Activated CD8-positive, alpha-beta T cell treated with anti-CD3 and anti-CD28 coated beads, Interleukin-2, amount 10 ng/mL, durations not matched to agents 7 days and 5 days (primary cell): Measurements from ENCODE around the gene CHD5. TPM values are rescaled to one million over a fixed set of nuclear protein-coding genes. Genes with fewer than 3 reads are reported as not detected.
"Not testable (repeated sequence)": the region's sequence is repeated elsewhere in the genome, so short reads cannot be mapped to it uniquely, and the experiment has no call there.

Source experiments
- ATAC-seq: fragments of 150-1000 bp; cut with Tn5 transposase; one replicate; pipeline ENCODE4 v1.10.0; 2021; ENCODE audit warnings: moderate library complexity
- CTCF ChIA-PET: fragments of 350-600 bp; sonication (Branson Sonifier 250); formaldehyde crosslinking; loops from one replicate; lab custom pipeline; 2021; ENCODE audit warnings: antibody characterized with exemption; lab: Charles Lee
- POLR2A ChIA-PET: fragments of 350-600 bp; sonication (Branson Sonifier 250); formaldehyde crosslinking; loops from one replicate; lab custom pipeline; 2021; ENCODE audit warnings: antibody characterized with exemption; lab: Charles Lee
- DNase-seq: peaks from one replicate; pipeline ENCODE4 v3.0.0-alpha.2; 2020
- H3K27ac Mint-ChIP-seq: one replicate; pipeline ENCODE4 v1.8.0; 2021; ENCODE audit warnings: mild to moderate bottlenecking, mixed read lengths
- H3K27me3 Mint-ChIP-seq: one replicate; pipeline ENCODE4 v1.8.0; 2021; ENCODE audit warnings: low read depth, mixed read lengths
- H3K36me3 Mint-ChIP-seq: one replicate; pipeline ENCODE4 v1.8.0; 2021; ENCODE audit warnings: low read depth, mixed read lengths
- H3K4me1 Mint-ChIP-seq: one replicate; pipeline ENCODE4 v1.8.0; 2021; ENCODE audit warnings: low read depth, mixed read lengths
- H3K4me3 Mint-ChIP-seq: one replicate; pipeline ENCODE4 v1.8.0; 2021; ENCODE audit warnings: mild to moderate bottlenecking, mixed read lengths
- H3K9me3 Mint-ChIP-seq: one replicate; pipeline ENCODE4 v1.8.0; 2022; ENCODE audit warnings: mixed read lengths; ENCODE audit not compliant: insufficient read depth
- total RNA-seq, 2 experiments: library from RNA; stranded (reverse); gene quantifications; one replicate each; pipeline ENCODE4 v1.2.3, GENCODE V29; 2021

CHD5 gene
- total RNA-seq, 2 experiments from 2014 or later: 0.23 to 0.47 TPM

DNA sequence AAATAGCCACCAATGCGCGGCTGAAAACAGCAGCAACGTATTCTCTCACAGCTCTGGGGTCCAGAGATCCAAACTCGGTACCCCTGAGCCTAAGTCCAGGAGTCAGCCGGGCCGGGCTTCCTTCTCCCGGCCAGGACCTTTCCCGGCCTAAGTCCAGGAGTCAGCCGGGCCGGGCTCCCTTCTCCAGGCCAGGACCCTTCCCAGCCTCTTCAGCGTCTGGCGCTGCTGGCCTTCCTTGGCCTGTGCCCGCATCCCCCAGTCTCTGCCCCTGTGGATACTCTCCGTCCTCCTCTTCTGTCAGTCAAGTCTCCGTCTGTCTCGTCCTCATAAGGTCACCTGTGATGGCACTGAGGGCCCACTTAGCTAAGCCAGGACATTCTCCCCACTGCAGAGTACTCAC lies 102.2 kb downstream of the CHD5 start:
- Mint-ChIP-seq H3K27me3 (no peaks in the 10 kb centered on the region), H3K27ac (no peak overlapping the region), H3K9me3 (no peaks in the 10 kb centered on the region), H3K4me1 (no peaks in the 10 kb centered on the region), H3K36me3 (peaks cover 72% of the 10 kb centered on the region), H3K4me3 (no peak overlapping the region)
- DNase-seq (no peak), ATAC-seq (no peak)
- ChIA-PET CTCF (interaction anchor here (1.6 kb wide), 1 partner anchor 10 kb away, joined by 3 read pairs; no protein-coding TSS in a partner anchor), POLR2A (no interaction called here)

DNA sequence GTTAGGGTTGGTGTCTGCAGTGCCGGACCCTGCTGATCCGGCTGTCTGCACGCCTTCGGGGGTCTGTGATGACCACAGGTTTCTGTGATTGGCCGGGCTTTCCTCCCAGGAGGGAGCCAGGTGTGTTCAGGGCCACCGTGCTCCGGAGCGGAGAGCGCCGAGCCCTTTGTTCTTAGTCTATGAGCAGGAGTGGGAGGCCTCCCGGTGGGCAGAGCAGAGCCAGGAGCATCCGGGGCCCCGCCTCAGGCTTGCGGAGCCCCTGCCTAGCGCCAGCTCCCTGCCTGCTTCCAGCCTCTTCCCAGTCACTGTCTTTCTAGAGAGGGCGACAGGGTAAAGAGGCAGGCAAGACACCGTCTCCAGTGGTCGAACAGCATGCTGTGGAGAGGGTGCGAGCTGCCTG lies 102.6 kb downstream of the CHD5 start:
- H3K36me3 Mint-ChIP-seq: peaks cover 69% of the 10 kb centered on the region

DNA sequence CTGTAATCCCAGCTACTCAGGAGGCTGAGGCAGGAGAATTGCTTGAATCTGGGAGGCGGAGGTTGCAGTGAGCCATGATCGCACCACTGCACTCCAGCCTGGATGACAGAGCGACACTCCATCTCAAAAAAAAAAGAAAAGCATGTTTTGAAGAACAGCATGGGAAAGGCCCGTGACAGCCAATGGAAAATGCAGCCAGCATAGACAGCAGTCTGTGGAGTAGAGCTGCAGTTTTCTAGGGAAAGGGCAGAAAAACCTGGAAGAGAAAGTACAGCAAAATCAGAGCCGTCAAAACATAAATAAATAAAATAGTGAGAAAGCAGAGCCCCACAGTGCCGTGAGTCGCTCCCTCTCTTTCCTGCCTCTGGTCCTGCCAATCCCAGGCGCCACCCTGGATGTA lies 103.1 kb downstream of the CHD5 start:
- not testable (repeated sequence) for H3K9me3 Mint-ChIP-seq, H3K4me3 Mint-ChIP-seq, H3K4me1 Mint-ChIP-seq, H3K27ac Mint-ChIP-seq, ATAC-seq, DNase-seq, H3K27me3 Mint-ChIP-seq
- H3K36me3 Mint-ChIP-seq: peaks cover 68% of the 10 kb centered on the region
- POLR2A ChIA-PET: interaction anchor here (0.6 kb wide), 1 partner anchor 1588 kb away, joined by 3 read pairs; no protein-coding TSS in a partner anchor
- CTCF ChIA-PET: interaction anchor here (1.6 kb wide), 1 partner anchor 9 kb away, joined by 3 read pairs; no protein-coding TSS in a partner anchor

More for the DNA sequence above, 102.6 kb downstream of the CHD5 start:
- H3K27me3 Mint-ChIP-seq: no peaks in the 10 kb centered on the region
- ChIA-PET POLR2A (interaction anchor here (0.6 kb wide), 1 partner anchor 1589 kb away, joined by 3 read pairs; no protein-coding TSS in a partner anchor), CTCF (interaction anchor here (1.6 kb wide), 1 partner anchor 10 kb away, joined by 3 read pairs; no protein-coding TSS in a partner anchor)
- no peaks in the 10 kb centered on the region for H3K4me1 Mint-ChIP-seq
- H3K27ac Mint-ChIP-seq: no peak overlapping the region
- DNase-seq (no peak), ATAC-seq (no peak)
- no peak overlapping the region for H3K4me3 Mint-ChIP-seq
- no peaks in the 10 kb centered on the region for H3K9me3 Mint-ChIP-seq

DNA sequence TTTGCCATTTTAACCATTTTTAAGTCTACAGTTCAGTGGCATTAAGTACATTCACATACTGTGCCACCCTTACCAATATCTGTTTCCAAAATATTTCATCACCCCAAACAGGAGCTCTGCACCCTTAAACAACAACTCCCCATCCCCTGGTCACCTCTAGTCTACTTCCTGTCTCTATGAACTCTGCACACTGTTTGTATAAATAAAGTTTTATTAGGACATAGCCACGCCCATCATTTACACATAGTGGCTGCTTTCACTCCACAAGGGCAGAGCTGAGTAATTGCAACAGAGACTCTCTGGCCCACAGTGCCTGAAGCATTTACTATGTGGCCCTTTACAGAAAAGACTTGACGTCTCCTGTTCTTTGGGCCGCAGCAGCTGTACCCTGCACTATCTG lies 104.4 kb downstream of the CHD5 start:
- no peak overlapping the region for H3K4me3 Mint-ChIP-seq
- H3K27ac Mint-ChIP-seq: no peak overlapping the region
- ATAC-seq: no peak

DNA sequence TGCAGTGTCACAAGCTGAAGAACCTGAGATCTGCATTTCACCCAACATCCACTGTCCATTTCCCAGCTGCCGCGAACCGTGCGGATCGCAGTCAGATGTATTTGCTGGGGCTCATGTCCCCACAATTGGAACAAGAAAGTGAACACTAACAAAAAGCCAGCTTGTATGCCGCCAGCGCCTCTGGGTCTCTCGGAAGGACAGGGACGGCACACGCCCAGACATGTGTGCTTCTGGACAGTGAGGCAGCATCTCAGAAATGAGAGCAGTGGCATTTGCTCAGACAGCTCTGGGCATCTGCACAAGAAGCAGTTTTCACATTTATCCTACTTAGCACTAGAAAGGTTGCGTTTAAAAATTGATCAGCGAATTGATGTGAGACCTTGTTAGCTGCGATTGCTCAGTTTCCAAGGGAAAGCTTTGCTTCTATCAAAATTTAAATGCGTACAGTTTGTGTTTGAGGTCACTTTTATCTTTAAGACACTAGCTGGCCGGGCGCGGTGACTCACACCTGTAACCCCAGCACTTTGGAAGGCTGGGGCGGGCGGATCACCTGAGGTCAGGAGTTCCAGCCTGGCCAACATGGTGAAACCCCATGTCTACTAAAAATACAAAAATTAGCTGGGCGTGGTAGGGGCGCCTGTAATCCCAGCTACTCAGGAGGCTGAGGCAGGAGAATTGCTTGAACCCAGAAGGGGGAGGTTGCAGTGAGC lies 105.8 kb downstream of the CHD5 start:
- no peak for DNase-seq
- POLR2A ChIA-PET: no interaction called here
- no peaks in the 10 kb centered on the region for H3K27me3 Mint-ChIP-seq

More for the DNA sequence above, 104.4 kb downstream of the CHD5 start:
- H3K36me3 Mint-ChIP-seq: peaks cover 59% of the 10 kb centered on the region
- DNase-seq: no peak
- no peaks in the 10 kb centered on the region for H3K9me3 Mint-ChIP-seq
- H3K27me3 Mint-ChIP-seq: no peaks in the 10 kb centered on the region
- ChIA-PET POLR2A (no interaction called here), CTCF (no interaction called here)
- no peaks in the 10 kb centered on the region for H3K4me1 Mint-ChIP-seq

DNA sequence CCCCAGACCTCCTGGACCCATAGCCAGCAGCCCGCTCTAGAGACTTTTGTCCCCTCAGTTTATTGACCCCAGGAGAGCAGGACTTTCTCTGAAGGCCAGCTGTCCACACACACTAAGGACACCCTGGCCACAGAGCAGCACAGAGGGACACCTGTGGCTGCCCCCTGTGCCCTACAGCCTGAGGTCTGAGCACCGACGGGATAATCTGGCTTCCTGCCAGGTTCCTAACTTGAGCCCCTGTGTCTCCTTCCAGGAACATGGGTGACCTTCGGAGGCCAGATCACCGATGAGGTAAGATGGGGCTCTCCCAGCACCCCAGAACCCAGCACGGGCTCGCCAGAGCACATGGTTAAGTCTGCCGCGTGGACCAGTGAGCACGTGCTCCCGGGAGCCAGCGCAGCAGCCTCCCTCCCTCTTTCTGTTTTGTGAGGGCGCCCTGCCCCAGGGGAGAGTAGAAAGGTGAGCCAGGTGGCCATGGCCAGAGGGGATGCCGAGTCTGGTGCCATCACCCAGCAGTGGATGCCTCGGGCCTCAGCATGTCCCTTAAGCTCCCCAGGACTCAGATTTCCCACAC lies 106.6 kb downstream of the CHD5 start:
- no peak for DNase-seq
- no peak for ATAC-seq
- Mint-ChIP-seq H3K27ac (no peak overlapping the region), H3K36me3 (peaks cover 51% of the 10 kb centered on the region), H3K4me1 (no peaks in the 10 kb centered on the region), H3K4me3 (no peak overlapping the region), H3K27me3 (no peaks in the 10 kb centered on the region), H3K9me3 (no peaks in the 10 kb centered on the region)
- ChIA-PET CTCF (no interaction called here), POLR2A (no interaction called here)

More for the DNA sequence above, 105.8 kb downstream of the CHD5 start:
- H3K9me3 Mint-ChIP-seq: no peaks in the 10 kb centered on the region
- H3K36me3 Mint-ChIP-seq: peaks cover 53% of the 10 kb centered on the region
- CTCF ChIA-PET: no interaction called here
- H3K27ac Mint-ChIP-seq: no peak overlapping the region
- ATAC-seq: no peak
- H3K4me3 Mint-ChIP-seq: no peak overlapping the region
- no peaks in the 10 kb centered on the region for H3K4me1 Mint-ChIP-seq

DNA sequence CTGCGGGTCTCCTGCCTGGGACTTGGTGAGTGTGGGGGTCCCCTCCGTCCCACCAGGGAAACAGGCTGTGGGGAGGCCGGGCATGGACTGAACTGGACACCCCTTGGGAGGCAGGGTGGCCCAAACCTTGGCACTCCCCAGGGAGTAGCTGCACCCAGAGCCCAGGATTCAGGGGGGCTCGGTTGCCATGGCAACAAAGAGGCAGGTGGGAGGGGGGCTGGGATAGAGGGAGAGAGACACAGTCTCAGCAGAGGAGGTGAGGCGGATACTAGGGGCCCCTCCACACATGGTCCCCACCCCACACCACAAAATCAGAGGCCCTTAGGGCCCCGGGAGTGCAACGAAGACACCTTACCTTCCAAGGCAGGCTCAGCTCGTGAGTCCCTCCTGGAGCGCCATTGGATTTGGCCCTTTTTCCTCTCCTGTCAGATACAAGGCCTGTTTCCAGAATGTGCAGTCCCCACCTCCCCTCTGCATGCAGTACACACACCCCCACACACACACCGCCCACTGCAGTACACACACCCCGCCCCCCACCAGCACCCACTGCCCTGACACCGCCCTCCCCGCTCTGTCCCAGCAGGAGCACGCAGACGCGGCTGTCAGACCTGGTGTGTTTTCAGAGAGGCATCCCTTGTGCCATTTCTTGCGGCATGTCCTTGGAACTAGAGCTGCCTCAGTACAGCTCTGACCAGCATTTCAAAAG lies 107.2 kb downstream of the CHD5 start:
- CTCF ChIA-PET: no interaction called here

DNA sequence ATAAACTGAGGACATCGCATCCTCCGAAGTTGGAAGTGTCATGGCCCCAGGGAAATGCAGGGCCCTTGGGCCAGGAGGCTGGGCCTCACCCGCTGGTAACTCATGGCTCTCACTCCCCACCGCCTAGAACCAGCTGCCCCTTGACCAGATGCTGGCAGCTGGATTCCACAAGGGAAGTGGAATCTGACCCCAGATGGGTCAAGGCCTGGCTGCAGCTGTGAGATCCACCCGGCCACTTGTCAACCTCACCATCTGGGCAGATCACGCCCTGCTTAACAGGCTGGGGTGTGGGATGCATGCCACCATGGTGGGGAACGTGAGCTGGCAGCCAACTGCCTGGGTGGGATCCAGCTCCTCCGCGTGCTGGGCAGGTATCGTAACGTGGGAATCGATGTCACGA lies 108.9 kb downstream of the CHD5 start:
- Mint-ChIP-seq H3K4me1 (no peaks in the 10 kb centered on the region), H3K9me3 (no peaks in the 10 kb centered on the region), H3K4me3 (no peak overlapping the region), H3K27ac (no peak overlapping the region), H3K27me3 (no peaks in the 10 kb centered on the region), H3K36me3 (peaks cover 43% of the 10 kb centered on the region)
- POLR2A ChIA-PET: no interaction called here
- CTCF ChIA-PET: no interaction called here
- ATAC-seq (no peak), DNase-seq (no peak)

More for the DNA sequence above, 107.2 kb downstream of the CHD5 start:
- POLR2A ChIA-PET: no interaction called here
- DNase-seq (no peak), ATAC-seq (no peak)
- H3K4me3 Mint-ChIP-seq: no peak overlapping the region
- H3K27ac Mint-ChIP-seq: no peak overlapping the region
- H3K4me1 Mint-ChIP-seq: no peaks in the 10 kb centered on the region
- no peaks in the 10 kb centered on the region for H3K27me3 Mint-ChIP-seq
- peaks cover 45% of the 10 kb centered on the region for H3K36me3 Mint-ChIP-seq
- H3K9me3 Mint-ChIP-seq: no peaks in the 10 kb centered on the region

DNA sequence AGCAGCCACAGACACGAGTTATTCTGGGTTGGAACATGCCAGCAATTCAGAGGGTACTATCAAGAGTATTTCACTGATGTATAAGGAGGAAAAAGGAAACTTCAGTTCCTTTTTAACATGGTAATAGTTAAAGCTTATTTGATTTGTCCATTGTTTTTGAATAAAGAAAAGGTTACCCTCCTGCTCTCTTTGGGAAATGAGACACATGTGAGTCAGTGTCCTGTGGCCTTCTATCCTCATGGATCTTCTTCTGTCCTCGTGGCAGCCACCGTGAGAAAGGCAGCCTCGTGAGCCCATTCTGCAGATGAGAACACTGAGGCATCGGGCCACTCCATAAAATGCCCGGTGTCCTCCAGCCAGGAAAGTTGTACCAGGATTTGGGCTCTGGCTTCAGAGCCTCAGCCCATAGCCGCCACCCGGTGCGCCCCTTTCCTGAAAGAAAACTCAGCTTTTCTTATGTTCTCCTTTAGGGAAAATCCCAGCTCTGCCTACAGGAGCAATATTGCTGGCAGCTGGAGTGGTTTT lies 109.6 kb downstream of the CHD5 start:
- Mint-ChIP-seq H3K36me3 (peaks cover 37% of the 10 kb centered on the region), H3K27ac (no peak overlapping the region), H3K4me1 (no peaks in the 10 kb centered on the region), H3K9me3 (no peaks in the 10 kb centered on the region), H3K27me3 (no peaks in the 10 kb centered on the region), H3K4me3 (no peak overlapping the region)
- DNase-seq: no peak
- CTCF ChIA-PET: no interaction called here
- no peak for ATAC-seq
- POLR2A ChIA-PET: no interaction called here

DNA sequence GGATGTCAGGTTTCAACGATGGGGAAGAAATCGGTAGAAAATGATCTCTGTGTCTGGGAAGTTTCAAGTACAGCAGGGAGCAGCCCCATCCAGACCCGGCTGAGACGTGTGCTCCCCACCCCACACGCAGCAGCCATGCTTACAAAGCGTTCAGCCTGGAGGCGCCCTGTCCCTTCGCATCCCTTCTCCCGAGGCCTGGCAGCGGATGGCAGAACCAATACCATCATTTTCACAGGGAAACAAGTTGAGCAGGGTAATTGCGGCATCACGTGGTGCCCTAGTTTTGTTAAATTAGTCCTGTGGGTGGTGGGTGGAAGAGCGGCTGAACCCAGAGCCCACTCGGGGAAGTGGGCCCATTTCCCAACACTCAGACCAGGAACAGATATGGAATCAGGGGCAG lies 110.5 kb downstream of the CHD5 start:
- no peaks in the 10 kb centered on the region for H3K9me3 Mint-ChIP-seq
- H3K4me1 Mint-ChIP-seq: no peaks in the 10 kb centered on the region
- H3K36me3 Mint-ChIP-seq: peaks cover 37% of the 10 kb centered on the region
- ChIA-PET CTCF (no interaction called here), POLR2A (no interaction called here)
- DNase-seq (no peak), ATAC-seq (no peak)
- H3K4me3 Mint-ChIP-seq: no peak overlapping the region
- H3K27ac Mint-ChIP-seq: no peak overlapping the region
- no peaks in the 10 kb centered on the region for H3K27me3 Mint-ChIP-seq

DNA sequence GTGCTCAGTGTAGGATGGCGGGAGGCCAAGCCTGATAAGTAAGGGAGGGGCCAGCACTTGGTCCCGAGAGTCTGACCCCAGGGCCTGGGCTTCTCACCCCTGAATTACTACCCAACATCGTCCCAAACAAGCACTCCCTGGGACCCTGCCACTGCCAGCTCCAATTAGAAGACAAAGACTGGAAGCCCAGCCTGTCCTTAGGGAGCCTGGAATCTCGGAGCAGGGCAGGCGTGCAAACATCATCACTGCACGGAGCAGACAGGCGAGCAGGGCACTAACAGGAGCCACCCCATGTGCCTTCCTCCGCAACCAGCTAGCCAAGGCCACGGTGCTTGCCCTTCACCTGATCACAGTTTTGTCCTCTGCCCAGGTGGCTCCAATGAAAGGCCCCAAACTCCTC lies 111.2 kb downstream of the CHD5 start:
- Mint-ChIP-seq H3K4me3 (no peak overlapping the region), H3K4me1 (no peaks in the 10 kb centered on the region), H3K36me3 (peaks cover 36% of the 10 kb centered on the region), H3K27me3 (no peaks in the 10 kb centered on the region), H3K27ac (no peak overlapping the region), H3K9me3 (no peaks in the 10 kb centered on the region)
- POLR2A ChIA-PET: no interaction called here
- CTCF ChIA-PET: no interaction called here
- ATAC-seq: no peak
- DNase-seq: no peak
